Retinal pigment epithelial cell (primary cell): ENCODE data around the gene DDX50.
"Not testable (repeated sequence)": the region's sequence is repeated elsewhere in the genome, so short reads cannot be mapped to it uniquely, and the experiment has no call there.

Source experiments
- DNase-seq: peaks from one replicate; pipeline ENCODE4 v3.0.0-alpha.2; 2010; ENCODE audit warnings: low read depth
- H3K4me3 ChIP-seq: 2 replicates; pipeline ENCODE4 v1.5.1; 2011; ENCODE audit warnings: mild to moderate bottlenecking, low read length, control low read depth, moderate library complexity
- TF ChIP-seq, protein P1 (sequence below): conservative IDR thresholded peaks from 2 replicates; pipeline ENCODE4 v1.5.1; 2011; ENCODE audit warnings: low read depth, low read length, control low read depth, inconsistent platforms

DDX50 gene

DNA sequence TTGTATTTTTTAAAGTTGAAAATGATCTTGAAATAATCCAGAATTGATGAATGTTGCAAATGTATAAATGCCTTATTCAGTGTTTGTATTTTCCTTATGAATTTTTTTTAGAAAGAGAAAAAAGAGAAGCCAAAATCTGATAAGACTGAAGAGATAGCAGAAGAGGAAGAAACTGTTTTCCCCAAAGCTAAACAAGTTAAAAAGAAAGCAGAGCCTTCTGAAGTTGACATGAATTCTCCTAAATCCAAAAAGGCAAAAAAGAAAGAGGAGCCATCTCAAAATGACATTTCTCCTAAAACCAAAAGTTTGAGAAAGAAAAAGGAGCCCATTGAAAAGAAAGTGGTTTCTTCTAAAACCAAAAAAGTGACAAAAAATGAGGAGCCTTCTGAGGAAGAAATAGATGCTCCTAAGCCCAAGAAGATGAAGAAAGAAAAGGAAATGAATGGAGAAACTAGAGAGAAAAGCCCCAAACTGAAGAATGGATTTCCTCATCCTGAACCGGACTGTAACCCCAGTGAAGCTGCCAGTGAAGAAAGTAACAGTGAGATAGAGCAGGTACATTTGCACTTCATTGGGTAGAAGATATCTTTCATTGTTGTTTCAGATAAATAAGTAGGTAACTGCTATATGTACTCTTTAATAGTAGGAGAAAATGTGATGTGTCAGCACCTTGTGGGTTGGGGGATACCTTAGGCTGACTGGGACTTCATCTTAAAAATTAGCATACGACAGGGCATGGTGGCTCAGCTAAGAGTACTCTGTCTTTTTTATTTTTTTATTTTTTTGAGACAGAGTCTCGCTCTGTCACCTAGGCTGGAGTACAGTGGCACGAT is 58.8 kb downstream of the DDX50 start:
- H3K4me3 ChIP-seq = no peak overlapping the region
- TF ChIP-seq, protein P1, sequence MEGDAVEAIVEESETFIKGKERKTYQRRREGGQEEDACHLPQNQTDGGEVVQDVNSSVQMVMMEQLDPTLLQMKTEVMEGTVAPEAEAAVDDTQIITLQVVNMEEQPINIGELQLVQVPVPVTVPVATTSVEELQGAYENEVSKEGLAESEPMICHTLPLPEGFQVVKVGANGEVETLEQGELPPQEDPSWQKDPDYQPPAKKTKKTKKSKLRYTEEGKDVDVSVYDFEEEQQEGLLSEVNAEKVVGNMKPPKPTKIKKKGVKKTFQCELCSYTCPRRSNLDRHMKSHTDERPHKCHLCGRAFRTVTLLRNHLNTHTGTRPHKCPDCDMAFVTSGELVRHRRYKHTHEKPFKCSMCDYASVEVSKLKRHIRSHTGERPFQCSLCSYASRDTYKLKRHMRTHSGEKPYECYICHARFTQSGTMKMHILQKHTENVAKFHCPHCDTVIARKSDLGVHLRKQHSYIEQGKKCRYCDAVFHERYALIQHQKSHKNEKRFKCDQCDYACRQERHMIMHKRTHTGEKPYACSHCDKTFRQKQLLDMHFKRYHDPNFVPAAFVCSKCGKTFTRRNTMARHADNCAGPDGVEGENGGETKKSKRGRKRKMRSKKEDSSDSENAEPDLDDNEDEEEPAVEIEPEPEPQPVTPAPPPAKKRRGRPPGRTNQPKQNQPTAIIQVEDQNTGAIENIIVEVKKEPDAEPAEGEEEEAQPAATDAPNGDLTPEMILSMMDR = no peak
- no peak for DNase-seq

DNA sequence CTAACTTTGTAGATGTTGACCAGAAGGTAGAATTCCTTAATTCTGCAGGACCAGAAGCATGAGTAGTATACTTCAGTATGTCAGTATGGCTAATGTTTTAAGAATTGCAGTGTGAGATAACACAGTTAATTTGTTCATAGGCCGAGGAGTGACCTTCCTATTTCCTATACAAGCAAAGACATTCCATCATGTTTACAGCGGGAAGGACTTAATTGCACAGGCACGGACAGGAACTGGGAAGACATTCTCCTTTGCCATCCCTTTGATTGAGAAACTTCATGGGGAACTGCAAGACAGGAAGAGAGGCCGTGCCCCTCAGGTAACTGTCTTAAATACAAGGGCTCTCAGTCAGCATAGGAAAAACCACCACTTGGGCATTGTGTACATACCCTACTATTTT is 62.0 kb downstream of the DDX50 start:
- H3K4me3 ChIP-seq = no peak overlapping the region
- no peak for DNase-seq
- TF ChIP-seq, protein P1 = no peak

DNA sequence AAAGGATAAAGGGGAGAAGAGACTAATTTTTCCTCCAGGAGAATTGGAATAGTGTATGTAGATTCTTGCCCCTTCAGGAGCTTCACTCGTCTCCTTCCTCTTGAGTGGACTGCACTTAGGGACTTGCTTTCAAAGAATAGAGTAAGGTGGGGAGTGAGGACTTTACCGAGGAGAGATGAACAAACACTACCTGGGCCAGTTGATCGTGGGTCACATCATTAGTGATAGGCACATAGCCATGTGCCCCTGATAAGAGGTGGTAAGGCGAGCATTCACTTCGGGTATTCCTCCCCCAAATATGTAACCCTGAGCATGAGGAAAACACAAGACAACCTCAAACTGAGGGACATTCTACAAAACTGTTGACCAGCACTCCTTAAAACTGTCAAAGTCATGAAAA is 72.9 kb downstream of the DDX50 start:
- H3K4me3 ChIP-seq = no peak overlapping the region
- DNase-seq = no peak
- TF ChIP-seq, protein P1 = no peak

DNA sequence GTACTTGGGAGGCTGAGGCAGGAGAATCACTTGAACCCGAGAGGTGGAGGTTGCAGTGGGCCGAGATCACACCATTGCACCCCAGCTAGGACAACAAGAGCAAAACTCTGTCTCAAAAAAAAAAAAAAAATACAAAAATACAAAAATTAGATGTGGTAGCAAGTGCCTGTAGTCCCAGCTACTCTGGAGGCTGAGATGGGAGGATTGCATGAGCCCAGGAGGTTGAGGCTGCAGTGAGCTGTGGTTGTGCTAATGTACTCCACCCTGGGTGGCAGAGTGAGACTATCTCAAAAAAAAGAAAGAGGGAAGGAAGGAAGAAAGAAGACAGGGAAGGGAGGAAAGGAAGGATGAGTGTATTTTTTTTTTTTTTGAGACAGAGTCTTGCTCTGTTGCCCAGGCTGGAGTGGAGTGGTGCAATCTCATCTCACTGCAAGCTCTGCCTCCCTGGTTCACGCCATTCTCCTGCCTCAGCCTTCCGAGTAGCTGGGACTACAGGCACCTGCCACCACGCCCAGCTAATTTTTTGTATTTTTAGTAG is 74.9 kb downstream of the DDX50 start:
- H3K4me3 ChIP-seq, DNase-seq: not testable (repeated sequence)

DNA sequence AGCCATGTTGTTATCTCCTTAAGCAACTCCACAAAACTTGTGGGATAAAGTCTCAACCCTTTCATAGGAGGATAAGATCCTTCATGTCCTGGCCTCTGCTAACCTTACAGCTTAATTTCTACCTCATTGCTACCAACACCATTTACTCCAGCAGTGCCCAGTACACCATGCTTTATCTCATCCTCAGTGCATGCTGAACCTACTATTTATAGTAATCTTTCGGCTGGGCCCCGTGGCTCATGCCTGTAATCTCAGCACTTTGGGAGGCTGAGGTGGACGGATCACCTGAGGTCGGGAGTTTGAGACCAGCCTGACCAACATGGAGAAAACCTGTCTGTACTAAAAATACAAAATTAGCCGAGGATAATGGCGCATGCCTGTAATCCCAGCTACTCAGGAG is 78.6 kb downstream of the DDX50 start:
- not testable (repeated sequence) for DNase-seq, H3K4me3 ChIP-seq

DNA sequence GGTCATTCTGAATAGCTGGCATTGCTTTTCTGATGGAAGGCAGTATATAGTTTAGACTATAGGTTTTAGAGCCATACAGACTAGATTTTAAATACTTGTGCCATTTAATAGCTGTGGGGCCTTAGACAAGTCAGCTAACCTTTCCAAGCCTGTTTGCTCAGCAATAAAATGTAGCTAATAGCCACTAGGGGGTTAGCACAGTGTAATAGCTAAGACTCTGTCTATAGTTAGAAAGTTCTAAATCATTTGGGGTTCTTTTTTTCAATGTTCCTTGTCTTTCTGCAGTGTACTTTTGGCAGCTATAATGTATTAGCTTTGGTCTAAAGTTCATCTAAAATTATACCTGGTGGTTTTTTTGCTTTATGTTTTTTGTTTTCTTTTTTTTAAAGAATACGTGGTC is 80.0 kb downstream of the DDX50 start:
- DNase-seq = no peak
- TF ChIP-seq, protein P1 = peak; percentile 33

DNA sequence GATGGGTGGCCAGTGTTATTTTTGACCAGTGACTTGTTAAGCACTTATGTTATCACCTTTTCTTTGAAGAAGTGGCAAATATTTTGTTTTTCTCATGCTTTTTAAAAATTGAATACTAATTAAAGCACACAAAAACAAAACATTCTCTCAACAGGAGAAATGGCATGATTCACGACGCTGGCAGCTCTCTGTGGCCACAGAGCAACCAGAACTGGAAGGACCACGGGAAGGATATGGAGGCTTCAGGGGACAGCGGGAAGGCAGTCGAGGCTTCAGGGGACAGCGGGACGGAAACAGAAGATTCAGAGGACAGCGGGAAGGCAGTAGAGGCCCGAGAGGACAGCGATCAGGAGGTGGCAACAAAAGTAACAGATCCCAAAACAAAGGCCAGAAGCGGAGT is 81.3 kb downstream of the DDX50 start:
- TF ChIP-seq, protein P1 = no peak
- no peak for DNase-seq
- no peak overlapping the region for H3K4me3 ChIP-seq

More for the DNA sequence above, 80.0 kb downstream of the DDX50 start:
- H3K4me3 ChIP-seq = no peak overlapping the region

DNA sequence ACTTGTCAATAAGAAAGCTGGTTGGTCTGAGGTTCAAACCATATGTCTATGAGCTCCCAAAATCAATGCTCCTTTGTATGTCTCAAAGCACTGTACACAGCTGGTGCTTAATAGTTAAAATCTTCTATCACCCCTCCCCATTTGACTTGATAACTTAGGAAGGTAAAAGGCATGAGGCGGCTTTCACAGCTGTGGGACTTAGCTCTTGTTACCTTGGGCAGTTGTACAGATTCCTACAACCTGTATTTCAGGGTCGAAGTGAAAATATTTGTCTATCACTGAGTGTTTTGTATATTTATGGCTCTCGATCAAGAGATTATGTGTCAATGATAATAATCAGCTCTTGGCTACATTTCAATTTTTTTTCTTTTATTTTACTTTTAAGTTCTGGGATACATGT is 86.5 kb downstream of the DDX50 start:
- DNase-seq = no peak
- no peak overlapping the region for H3K4me3 ChIP-seq

More for the DNA sequence above, 86.5 kb downstream of the DDX50 start:
- TF ChIP-seq, protein P1 = no peak
